ENCODE results near the gene ZBTB22. TPM values are rescaled to one million over a fixed set of nuclear protein-coding genes. Genes with fewer than 3 reads are reported as not detected.

ZBTB22 gene
- total RNA-seq, 1 experiment from 2014 or later: 11.7 TPM

DNA sequence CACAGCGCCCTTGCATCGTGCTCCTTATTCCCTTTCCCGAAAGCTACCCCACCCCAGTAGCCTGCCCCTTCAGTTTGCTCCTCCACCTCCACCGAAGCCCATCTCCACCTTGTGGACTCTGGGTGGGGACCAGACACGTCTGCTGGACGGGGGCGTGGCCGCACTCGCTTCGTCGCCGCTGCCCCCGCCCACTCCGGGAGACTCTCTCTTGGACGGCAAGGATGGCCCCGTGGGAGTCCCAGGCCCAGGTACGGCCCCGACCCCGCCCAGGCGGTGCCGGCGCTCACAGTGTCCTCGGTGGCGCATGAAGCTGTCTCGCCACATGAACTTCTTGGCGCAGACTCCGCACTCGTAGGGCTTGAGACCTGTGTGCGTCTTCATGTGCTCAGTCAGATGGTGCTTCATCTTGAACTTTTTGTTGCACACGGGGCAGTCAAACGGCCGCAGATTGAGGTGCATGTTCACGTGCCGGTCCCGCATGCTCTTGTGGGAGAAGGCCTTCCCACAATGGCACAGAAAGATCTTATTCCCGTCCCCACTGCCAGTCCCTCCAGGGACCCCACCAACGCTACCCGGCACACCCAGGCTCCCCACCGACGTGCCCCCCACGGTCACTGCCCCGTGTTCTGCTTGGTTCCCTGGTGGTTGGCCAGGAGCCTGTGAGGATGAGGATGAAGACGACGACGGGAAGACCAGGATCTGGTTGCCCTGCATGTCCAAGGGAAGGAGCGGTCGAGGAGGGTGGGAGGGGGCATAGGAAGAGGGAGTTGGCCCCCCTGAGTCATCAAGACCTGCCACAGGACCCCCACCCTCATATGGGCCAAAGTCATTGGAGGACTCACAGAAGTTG lies 2.4 kb downstream of the ZBTB22 start:
- TF ChIP-seq POLR2AphosphoS5 (IDR thresholded peaks at IDR 0.05; ENCODE audit: low read depth, low read length) (peak; percentile 72), POLR2A (IDR thresholded peaks at IDR 0.05; ENCODE audit: borderline replicate concordance, extremely low read depth, insufficient read depth, insufficient read length) (peak; percentile 15)
- TF ChIP-seq, protein P1, sequence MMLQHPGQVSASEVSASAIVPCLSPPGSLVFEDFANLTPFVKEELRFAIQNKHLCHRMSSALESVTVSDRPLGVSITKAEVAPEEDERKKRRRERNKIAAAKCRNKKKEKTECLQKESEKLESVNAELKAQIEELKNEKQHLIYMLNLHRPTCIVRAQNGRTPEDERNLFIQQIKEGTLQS (IDR thresholded peaks at IDR 0.05): no peak
- no TSS peak for BruUV-seq (replicated peaks)
- Histone ChIP-seq H3K9me2 (ENCODE audit: insufficient read depth) (no peaks in the 10 kb centered on the region), H2AFZ (ENCODE audit: low read depth, low read length, poor library complexity, severe bottlenecking) (peak overlapping the region; percentile 93), H3K27me3 (ENCODE audit: insufficient read depth, low read length) (no peaks in the 10 kb centered on the region), H3K9me3 (ENCODE audit: control insufficient read depth in 1 of 2, insufficient read depth in 1 of 2, low read depth in 1 of 2, low read length in 2 of 2) (no peaks in the 10 kb centered on the region), H3K4me2 (ENCODE audit: low read length) (peak overlapping the region; percentile 95), H3K4me3 (replicated peaks in 1 of 2; ENCODE audit: low read depth in 1 of 2, low read length in 2 of 2) (peak overlapping the region; percentile 78 to 91), H3K79me2 (ENCODE audit: insufficient read depth, low read length) (peaks cover 39% of the 10 kb centered on the region), H3K36me3 (ENCODE audit: control insufficient read depth in 1 of 2, insufficient read depth in 2 of 2, low read length in 2 of 2) (peaks cover 15 to 20% of the 10 kb centered on the region in 2 experiments; a peak in 3 of 4 replicates), H3K9ac (ENCODE audit: low read length) (peak overlapping the region; percentile 92), H3K27ac (ENCODE audit: low read depth, low read length) (peak overlapping the region; percentile 89), H3K4me1 (ENCODE audit: control insufficient read depth in 1 of 2, insufficient read depth in 2 of 2, low read length in 2 of 2) (peaks cover 41 to 56% of the 10 kb centered on the region in 2 experiments), H4K20me1 (ENCODE audit: insufficient read depth) (no peaks in the 10 kb centered on the region)
- intact Hi-C loops (cut with micrococcal nuclease): loop anchor here (2.0 kb wide), 1 partner anchor 16 kb away; the partner anchor contains the start of gene RGL2
- POLR2A ChIA-PET: no interaction called here
- CTCF ChIA-PET: no interaction called here
- ATAC-seq (peak; percentile 34), DNase-seq (ENCODE audit: low read depth, low spot score) (no peak)
- RAD21 ChIA-PET (ENCODE audit: low non-redundant PET in 1 of 2, low total read pairs in 2 of 2, uncharacterized antibody in 2 of 2, unreplicated experiment in 2 of 2): no interaction called here

DNA sequence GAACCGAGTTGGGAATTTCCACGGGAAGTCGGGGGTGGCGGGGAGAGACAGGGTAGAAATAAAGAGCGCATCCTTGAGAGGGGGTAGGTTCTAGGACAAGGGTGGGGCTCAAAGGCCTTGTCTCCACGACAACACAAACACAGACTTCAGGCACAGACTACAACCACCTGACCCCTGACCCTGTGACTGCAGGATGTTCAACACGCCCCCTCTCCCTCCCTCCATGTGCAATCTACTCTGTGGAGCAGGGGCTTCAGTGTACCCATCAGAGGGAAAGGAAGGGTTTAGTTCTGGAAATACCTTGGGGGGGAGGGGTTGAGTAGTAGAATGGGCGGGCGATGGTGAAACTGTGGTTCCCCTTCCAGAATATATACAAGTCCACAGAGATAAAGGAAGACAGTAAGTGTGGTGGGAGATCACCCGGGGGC lies 3.0 kb downstream of the ZBTB22 start:
- H3K4me1 ChIP-seq (ENCODE audit: control insufficient read depth in 1 of 2, insufficient read depth in 2 of 2, low read length in 2 of 2): peaks cover 39 to 51% of the 10 kb centered on the region in 2 experiments
- H3K4me3 ChIP-seq (replicated peaks in 1 of 2; ENCODE audit: low read depth in 1 of 2, low read length in 2 of 2): peak overlapping the region; percentile 78 to 91
- no TSS peak for BruUV-seq (replicated peaks)
- H3K9me2 ChIP-seq (ENCODE audit: insufficient read depth): no peaks in the 10 kb centered on the region
- RAD21 ChIA-PET (ENCODE audit: low non-redundant PET in 1 of 2, low total read pairs in 2 of 2, uncharacterized antibody in 2 of 2, unreplicated experiment in 2 of 2): no interaction called here
- peak overlapping the region; percentile 95 for H3K4me2 ChIP-seq (ENCODE audit: low read length)
- POLR2A ChIA-PET: no interaction called here
- DNase-seq (ENCODE audit: low read depth, low spot score): no peak
- H3K9ac ChIP-seq (ENCODE audit: low read length): peak overlapping the region; percentile 92
- H3K36me3 ChIP-seq (ENCODE audit: control insufficient read depth in 1 of 2, insufficient read depth in 2 of 2, low read length in 2 of 2): peaks cover 9 to 14% of the 10 kb centered on the region in 2 experiments; a peak in 3 of 4 replicates
- H3K27me3 ChIP-seq (ENCODE audit: insufficient read depth, low read length): no peaks in the 10 kb centered on the region
- CTCF ChIA-PET: no interaction called here
- ATAC-seq: peak; percentile 21
- no peaks in the 10 kb centered on the region for H4K20me1 ChIP-seq (ENCODE audit: insufficient read depth)
- peaks cover 33% of the 10 kb centered on the region for H3K79me2 ChIP-seq (ENCODE audit: insufficient read depth, low read length)
- H2AFZ ChIP-seq (ENCODE audit: low read depth, low read length, poor library complexity, severe bottlenecking): peak overlapping the region; percentile 93
- peak overlapping the region; percentile 89 for H3K27ac ChIP-seq (ENCODE audit: low read depth, low read length)
- intact Hi-C loops (cut with micrococcal nuclease): loop anchor here (2.0 kb wide), 1 partner anchor 16 kb away; the partner anchor contains the start of gene RGL2
- no peaks in the 10 kb centered on the region for H3K9me3 ChIP-seq (ENCODE audit: control insufficient read depth in 1 of 2, insufficient read depth in 1 of 2, low read depth in 1 of 2, low read length in 2 of 2)
- TF ChIP-seq SRF (IDR thresholded peaks at IDR 0.05; ENCODE audit: low read depth) (no peak), YY1 (IDR thresholded peaks at IDR 0.05; ENCODE audit: extremely low read depth, insufficient replicate concordance, low read depth, low read length) (no peak), RAD21 (IDR thresholded peaks at IDR 0.05; ENCODE audit: low read depth) (no peak), POLR2A (IDR thresholded peaks at IDR 0.05; ENCODE audit: borderline replicate concordance, extremely low read depth, insufficient read depth, insufficient read length) (no peak), SP1 (IDR thresholded peaks at IDR 0.05; ENCODE audit: low read depth) (no peak), POLR2AphosphoS5 (IDR thresholded peaks at IDR 0.05; ENCODE audit: low read depth, low read length) (no peak), ZFX (IDR thresholded peaks at IDR 0.05) (no peak), ELF1 (IDR thresholded peaks at IDR 0.05; ENCODE audit: borderline replicate concordance, low read depth) (no peak), ZNF274 (IDR thresholded peaks at IDR 0.05; ENCODE audit: low read depth, low read length) (no peak), EZH2 (IDR thresholded peaks at IDR 0.05) (no peak), EGR1 (IDR thresholded peaks at IDR 0.05; ENCODE audit: low read depth) (no peak), TCF7L2 (IDR thresholded peaks at IDR 0.05; ENCODE audit: borderline replicate concordance, extremely low read depth, insufficient read depth, insufficient read length) (no peak), JUND (IDR thresholded peaks at IDR 0.05) (no peak), EZH2phosphoT487 (IDR thresholded peaks at IDR 0.05; ENCODE audit: borderline replicate concordance) (no peak)
- TF ChIP-seq, protein P2, sequence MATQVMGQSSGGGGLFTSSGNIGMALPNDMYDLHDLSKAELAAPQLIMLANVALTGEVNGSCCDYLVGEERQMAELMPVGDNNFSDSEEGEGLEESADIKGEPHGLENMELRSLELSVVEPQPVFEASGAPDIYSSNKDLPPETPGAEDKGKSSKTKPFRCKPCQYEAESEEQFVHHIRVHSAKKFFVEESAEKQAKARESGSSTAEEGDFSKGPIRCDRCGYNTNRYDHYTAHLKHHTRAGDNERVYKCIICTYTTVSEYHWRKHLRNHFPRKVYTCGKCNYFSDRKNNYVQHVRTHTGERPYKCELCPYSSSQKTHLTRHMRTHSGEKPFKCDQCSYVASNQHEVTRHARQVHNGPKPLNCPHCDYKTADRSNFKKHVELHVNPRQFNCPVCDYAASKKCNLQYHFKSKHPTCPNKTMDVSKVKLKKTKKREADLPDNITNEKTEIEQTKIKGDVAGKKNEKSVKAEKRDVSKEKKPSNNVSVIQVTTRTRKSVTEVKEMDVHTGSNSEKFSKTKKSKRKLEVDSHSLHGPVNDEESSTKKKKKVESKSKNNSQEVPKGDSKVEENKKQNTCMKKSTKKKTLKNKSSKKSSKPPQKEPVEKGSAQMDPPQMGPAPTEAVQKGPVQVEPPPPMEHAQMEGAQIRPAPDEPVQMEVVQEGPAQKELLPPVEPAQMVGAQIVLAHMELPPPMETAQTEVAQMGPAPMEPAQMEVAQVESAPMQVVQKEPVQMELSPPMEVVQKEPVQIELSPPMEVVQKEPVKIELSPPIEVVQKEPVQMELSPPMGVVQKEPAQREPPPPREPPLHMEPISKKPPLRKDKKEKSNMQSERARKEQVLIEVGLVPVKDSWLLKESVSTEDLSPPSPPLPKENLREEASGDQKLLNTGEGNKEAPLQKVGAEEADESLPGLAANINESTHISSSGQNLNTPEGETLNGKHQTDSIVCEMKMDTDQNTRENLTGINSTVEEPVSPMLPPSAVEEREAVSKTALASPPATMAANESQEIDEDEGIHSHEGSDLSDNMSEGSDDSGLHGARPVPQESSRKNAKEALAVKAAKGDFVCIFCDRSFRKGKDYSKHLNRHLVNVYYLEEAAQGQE (IDR thresholded peaks at IDR 0.05; ENCODE audit: low read depth): no peak
